ENCODE measurements around the gene STK39. TPM values are rescaled to one million over a fixed set of nuclear protein-coding genes. Genes with fewer than 3 reads are reported as not detected.

STK39 gene
- total RNA-seq, 2 donors from 2014 or later = 21.8 to 43.1 TPM

DNA sequence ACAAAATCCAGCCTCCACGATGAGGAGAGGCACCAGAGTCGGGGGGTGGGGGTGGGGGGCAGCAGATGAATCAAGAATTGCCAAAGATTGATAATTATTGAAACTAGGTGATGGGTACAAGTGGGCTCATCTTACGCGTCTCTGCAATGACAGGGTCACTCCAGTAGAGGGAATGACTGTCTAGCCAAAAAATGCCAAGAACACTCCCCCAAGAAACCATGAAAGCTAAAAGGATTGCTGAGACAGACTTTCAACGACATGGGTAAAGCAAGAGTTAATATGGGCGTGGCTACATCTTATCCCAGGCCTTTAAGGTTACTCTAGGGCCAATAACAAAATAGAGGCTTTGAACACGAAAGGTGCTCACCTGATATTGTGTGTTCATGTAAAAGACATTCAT, 86.5 kb downstream of the STK39 start:
- no peak for DNase-seq (ENCODE audit: low spot score in 2 of 2)
- peak in 1 of 2 donors; percentile 32 for ATAC-seq
- Mint-ChIP-seq H3K27ac (no peak overlapping the region), H3K36me3 (peaks cover 13 to 17% of the 10 kb centered on the region in 2 donors), H3K9me3 (no peaks in the 10 kb centered on the region)

DNA sequence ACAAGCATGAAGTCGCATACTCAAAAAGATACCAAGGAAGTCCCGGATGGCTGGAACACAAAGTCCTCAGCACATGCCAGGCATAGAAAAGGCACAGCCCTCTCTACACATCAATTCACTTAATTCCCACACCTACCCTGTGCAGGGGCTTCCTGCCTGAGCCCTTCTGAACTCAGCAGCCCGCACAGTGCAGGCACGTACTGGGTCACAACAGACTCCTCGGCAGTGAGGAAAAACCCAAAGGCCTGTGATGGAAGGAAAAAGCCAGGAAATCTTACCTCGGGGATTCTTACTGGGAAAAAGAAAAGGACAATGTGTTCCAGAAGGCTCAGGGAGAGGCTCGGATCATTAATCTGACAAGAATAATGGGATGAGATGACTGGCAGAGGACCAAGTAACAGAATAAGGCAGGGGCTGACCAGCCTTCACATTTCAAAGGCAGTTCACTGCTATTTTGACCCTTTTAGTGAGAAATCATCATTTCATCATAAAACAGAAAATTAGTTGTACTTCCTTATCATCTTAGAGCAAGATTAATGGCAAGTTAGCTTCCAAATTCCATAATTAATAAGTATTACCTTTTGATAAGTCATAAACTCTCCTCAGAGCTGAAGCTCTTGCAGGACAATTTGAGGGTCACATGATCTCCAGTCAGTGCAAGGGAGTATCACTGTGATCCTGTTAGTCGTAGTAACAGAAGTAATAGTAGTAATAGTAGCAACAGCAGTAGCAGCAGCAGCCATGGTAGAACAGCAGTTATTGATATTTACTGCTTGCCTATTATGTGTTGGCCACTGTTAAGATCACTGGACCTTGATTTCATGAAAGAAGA, 87.4 kb downstream of the STK39 start:
- Mint-ChIP-seq H3K36me3 (peaks cover 12 to 13% of the 10 kb centered on the region in 2 donors), H3K27ac (no peak overlapping the region), H3K9me3 (no peaks in the 10 kb centered on the region)
- ATAC-seq (no peak), DNase-seq (ENCODE audit: low spot score in 2 of 2) (no peak)

DNA sequence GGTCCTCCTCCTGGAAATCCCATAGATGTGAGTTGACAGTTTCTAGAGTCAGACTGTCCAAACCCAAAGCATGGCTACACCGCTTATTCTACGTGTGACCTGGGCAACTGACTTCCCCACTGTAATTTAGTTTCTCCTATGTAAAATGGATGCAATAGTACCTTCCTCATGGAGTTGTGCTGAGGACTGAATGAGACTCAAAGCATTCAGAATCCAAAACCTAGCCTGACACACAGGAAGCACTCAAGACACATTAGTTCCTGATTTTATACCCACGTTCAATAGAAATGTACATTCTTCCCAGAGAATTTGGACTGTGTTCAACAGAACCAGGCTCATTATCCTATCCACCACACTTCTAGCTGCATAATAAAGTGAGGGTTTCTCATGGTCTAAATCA, 88.8 kb downstream of the STK39 start:
- Mint-ChIP-seq H3K9me3 (no peaks in the 10 kb centered on the region), H3K36me3 (peaks cover 7% of the 10 kb centered on the region in 2 donors), H3K27ac (no peak overlapping the region)
- no peak for DNase-seq (ENCODE audit: low spot score in 2 of 2)
- no peak for ATAC-seq

DNA sequence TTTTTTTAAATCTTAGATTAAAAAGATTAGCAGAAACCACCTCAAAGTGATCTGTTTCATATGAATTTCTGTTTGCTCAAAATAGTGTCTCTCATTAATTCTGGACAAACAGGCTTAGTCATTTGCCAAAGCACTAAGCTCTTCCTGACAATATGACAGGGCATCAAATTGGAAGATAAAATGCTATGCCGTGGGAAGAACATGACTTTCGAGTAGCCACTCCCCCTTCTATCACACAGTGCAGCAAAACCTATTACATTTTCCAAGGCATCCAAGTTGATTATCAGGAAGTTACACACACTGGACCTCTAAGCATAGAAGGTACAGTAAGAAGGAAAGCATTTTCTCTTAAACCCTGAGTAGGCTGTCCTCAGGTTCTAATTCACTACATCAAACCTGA, 89.5 kb downstream of the STK39 start:
- Mint-ChIP-seq H3K27ac (peak overlapping the region in 1 of 2 donors; percentile 40), H3K9me3 (no peaks in the 10 kb centered on the region), H3K36me3 (peaks cover under 1% of the 10 kb centered on the region in 2 donors)
- no peak for ATAC-seq
- DNase-seq (ENCODE audit: low spot score in 2 of 2) = no peak

DNA sequence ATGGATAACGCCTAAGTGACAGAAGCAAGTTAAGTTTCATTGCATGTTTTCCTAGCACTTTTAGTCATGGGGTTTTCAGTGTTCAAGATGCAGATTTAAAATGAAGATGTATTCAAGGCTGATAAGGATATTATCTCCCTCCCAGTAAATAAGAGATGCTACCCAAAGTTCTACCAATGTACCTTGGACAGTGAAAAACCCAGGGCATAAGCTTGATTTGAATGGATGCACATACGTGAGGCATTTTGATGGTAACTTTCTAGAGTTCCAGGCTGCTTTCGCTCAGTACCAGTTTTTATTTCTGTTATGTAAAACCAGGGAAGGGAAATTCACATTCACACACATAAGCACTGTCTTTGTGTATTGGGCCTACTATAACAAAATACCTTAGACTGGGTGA, 90.3 kb downstream of the STK39 start:
- ATAC-seq = no peak
- no peaks in the 10 kb centered on the region for H3K9me3 Mint-ChIP-seq
- peaks cover 0 to 4% of the 10 kb centered on the region in 2 donors for H3K36me3 Mint-ChIP-seq
- no peak for DNase-seq (ENCODE audit: low spot score in 2 of 2)
- H3K27ac Mint-ChIP-seq = no peak overlapping the region

DNA sequence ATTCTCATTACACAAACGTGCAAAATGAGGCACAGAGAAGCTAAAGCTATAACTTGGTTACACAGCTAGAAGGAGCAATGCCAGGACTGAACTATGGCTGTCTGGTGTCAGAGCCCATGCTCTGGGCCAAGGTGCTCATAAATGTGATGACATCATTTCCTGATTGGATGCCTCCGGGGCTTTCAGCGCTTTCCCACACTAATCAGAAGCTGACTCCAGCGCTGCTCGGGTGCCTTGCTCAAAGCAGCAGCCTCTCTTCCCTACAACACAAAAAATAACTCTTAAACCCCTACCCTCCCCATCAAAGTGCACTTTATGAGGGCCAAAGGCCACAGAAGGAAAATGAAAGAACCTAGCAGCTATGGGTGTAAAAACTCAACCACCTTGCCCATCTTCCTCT, 90.7 kb downstream of the STK39 start:
- Mint-ChIP-seq H3K27ac (peak overlapping the region in 1 of 2 donors; percentile 67), H3K36me3 (peaks cover 0 to 8% of the 10 kb centered on the region in 2 donors), H3K9me3 (no peaks in the 10 kb centered on the region)
- ATAC-seq = no peak
- DNase-seq (ENCODE audit: low spot score in 2 of 2) = no peak

DNA sequence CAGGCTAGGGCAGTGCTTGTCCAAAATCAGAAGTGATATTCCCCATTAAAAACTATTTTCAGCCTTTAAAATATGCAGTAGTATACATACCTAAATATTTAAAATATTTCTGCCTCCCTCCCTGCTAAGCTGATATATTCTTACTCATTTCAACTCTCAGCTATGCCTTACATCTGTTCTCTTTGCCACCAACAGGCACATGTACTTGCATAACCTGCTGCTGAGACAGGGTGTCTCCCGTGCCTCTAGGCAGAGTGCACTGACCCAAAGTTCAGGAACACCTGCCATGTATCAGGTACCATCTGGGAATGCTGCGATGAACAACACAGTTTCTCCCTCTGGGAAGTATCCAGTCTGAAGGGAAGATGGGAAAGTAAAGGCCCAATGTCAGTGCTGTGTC, 91.7 kb downstream of the STK39 start:
- H3K36me3 Mint-ChIP-seq = peaks cover 0 to 10% of the 10 kb centered on the region in 2 donors
- no peaks in the 10 kb centered on the region for H3K9me3 Mint-ChIP-seq
- ATAC-seq (no peak), DNase-seq (ENCODE audit: low spot score in 2 of 2) (no peak)
- H3K27ac Mint-ChIP-seq = peak overlapping the region in 1 of 2 donors; percentile 59

DNA sequence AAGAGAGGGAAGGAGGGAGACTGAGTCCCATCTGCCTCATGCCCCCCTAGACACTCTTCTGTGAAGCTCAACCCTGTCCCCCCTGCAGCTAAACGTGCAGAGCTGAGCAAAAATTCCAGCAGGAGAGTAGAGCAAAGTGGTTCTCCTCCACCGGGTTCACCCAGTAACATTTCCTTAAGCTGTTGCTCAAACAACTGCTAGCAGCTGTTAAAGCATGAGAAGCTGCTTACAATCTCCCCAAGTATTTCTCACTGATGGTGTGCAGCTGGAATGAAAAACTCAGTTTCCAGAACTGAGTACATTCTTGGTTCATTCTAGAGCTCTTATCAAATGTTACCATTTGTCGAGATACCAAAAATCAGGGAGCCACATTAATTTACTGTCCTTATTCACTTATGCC, 92.3 kb downstream of the STK39 start:
- H3K36me3 Mint-ChIP-seq = peaks cover 0 to 10% of the 10 kb centered on the region in 2 donors
- ATAC-seq = no peak
- no peak for DNase-seq (ENCODE audit: low spot score in 2 of 2)
- H3K9me3 Mint-ChIP-seq = no peaks in the 10 kb centered on the region
- no peak overlapping the region for H3K27ac Mint-ChIP-seq

DNA sequence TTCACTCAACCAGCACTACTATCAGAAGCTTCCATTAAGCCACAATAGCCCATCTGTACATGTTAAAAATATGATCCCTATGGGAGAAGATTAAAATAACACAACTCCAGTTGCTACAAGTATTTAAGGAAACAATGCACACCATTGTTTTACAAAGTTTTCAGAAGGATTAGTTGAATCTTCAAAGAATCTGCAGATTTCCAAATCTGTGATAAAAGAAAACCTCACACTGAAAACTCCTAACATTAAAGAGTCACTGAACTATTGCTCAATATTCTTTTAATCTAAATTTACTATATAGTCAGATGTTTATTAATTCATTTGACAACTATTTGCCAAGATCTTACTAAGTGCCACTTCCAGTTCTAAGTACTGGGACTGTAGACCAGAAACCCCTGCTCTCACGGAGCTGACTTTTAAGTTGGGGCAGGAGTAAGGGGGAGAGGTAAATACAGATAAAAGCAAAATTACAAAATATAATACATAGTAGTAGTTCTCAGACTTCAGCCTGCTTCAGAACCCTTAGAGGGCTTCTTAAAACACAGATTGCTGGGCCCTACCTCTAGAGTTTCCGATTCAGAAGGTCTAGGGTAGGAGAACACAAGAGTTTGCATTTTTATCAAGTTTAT, 94.4 kb downstream of the STK39 start:
- ATAC-seq = no peak
- no peak overlapping the region for H3K27ac Mint-ChIP-seq
- H3K36me3 Mint-ChIP-seq = peaks cover 0 to 10% of the 10 kb centered on the region in 2 donors
- DNase-seq (ENCODE audit: low spot score in 2 of 2) = no peak
- H3K9me3 Mint-ChIP-seq = no peaks in the 10 kb centered on the region

DNA sequence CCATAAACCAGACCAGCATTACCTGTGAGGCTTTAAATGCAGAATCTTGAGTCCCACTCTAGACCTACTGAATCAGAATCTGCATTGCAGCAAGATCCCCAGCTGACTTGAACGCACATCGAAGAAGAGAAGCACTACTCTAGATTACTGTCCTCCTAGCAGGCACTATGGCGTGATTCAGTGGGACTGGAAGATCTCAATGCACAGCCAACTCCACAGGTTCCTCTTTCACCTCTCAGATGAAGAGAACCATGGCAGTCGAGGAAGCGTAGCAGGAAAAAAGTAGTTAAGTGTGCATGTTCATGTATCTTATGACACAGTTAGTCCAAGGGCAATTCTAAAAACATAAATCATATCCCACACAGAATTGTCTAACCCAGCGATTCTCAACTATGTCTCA, 97.4 kb downstream of the STK39 start:
- no peak for DNase-seq (ENCODE audit: low spot score in 2 of 2)
- no peak overlapping the region for H3K27ac Mint-ChIP-seq
- peaks cover 0 to 10% of the 10 kb centered on the region in 2 donors for H3K36me3 Mint-ChIP-seq
- no peaks in the 10 kb centered on the region for H3K9me3 Mint-ChIP-seq
- ATAC-seq = no peak

DNA sequence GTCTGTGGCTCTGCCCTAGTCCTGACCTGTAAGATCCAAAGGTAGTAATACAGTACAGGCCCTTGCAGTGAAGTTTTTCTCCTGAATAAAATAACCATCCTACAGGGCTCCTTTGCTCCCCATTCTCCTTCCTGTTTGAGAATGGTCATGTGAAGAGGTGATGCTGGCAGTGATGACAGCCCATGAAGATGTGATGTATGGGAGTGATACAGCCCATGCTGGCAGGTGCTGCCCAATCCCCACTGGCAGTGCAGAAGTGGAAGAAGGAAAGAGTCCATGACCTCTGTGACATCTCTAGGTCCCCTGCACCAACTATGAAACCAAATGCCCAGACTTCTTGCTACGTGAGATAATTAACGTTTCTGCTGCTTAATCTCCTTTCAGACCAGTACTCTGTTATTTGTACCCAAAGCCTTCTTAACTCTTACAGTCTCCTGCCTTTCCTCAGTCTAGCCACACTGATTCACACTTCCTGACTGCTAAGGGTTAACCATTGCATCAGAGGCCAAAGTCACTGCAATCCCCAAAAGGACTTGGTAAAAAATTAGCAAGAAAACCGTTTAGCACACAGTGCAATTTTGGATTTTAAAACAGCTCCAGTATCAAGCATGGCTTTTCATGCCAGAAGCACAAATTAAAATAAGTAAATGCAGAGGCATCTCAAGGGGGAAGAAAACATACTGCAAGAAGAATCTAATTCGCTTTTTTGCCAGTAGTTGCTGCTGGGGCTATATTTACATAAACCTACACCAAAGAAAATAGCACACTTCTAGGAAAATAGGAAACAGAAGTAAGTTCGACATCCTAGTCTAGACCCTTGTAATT, 98.0 kb downstream of the STK39 start:
- no peak for DNase-seq (ENCODE audit: low spot score in 2 of 2)
- Mint-ChIP-seq H3K9me3 (no peaks in the 10 kb centered on the region), H3K36me3 (peaks cover 0 to 10% of the 10 kb centered on the region in 2 donors), H3K27ac (no peak overlapping the region)
- ATAC-seq = no peak

DNA sequence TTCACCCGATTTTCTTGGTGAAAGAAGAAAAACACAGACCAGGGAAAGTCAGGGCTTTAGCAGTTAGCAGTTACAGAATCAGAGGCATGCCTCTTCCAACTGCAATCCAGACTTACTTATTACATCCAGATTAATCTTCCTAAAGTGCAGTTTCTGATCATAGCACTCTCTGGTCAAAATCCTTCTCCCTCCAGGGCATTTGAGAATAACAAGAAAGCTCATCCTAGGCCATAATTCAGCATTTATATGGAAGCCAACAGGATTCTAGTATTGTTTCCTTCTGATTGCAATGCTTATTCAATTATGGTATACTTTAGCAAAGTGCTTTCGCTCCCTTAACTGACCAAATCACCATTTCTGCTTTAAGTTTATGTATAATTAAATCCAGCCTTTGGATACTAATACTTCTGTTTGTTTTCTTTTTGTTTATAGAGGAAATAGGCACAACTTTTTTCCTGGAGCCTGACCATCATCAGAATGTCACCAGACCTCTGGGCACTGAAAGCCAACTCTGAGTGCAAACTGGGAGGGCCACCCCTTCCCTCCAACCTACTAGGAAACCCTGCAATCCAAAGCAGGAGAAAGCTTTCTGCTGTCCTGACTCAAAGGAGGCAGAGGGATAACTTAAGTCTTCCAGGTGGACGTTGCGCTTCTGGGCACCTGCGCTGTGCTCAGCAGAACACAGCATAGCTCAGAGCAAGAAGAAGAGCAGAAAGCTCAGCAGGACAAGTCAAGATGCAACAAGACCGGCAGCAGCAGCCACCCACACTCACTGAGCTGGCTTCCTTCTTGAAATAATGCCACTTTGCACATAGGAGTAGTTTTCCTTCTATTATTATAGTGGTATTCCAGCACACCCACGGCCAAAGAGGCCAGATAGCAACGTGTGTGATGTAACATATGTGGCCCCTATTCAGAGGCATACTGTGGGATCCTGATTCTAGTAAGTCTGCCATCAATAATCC, 99.3 kb downstream of the STK39 start:
- no peak for DNase-seq (ENCODE audit: low spot score in 2 of 2)
- Mint-ChIP-seq H3K36me3 (peaks cover 0 to 10% of the 10 kb centered on the region in 2 donors), H3K27ac (no peak overlapping the region), H3K9me3 (no peaks in the 10 kb centered on the region)
- no peak for ATAC-seq

DNA sequence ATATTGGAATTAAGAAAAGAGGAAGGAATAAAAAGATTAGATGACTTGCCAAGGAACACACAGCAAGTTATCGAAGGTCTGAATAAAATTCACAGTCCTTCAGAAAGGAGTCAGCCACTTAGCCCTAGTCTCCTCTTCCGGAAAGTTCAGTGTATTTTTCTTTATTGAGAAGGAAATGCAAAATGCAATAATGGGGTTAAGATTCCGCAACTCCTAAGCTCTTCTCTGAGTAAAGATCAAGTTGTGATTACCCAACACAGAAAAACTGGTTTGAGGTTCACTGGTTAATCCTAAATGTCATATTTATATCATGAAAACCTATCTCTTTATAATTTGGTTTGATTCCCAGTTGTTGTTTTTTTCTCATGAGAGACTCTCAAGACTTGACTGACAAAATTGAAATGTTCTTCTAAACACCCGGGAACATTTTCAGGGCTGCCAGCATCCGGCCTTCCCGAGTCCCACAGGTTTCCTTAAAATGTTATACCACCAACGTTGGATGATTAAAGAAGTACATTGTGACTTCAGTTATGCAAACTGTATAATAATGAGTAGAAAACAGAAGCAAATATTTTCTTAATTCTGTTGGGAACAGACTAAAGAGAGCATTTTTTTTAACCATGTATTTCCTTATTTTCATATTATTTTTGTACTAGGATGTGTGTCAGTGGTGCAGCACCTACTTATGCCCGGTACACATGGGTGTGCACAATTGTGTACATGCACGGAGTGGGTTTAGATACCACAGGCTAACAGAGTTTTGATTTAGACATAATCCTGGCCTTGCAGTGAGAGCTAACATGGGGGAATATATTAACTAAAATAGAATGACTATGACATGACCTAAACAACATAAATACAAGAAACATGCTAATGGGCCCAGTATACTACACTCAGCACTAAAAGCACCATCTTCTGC, 100.2 kb downstream of the STK39 start:
- H3K27ac Mint-ChIP-seq = no peak overlapping the region
- ATAC-seq = no peak
- no peaks in the 10 kb centered on the region for H3K9me3 Mint-ChIP-seq
- DNase-seq (ENCODE audit: low spot score in 2 of 2) = no peak
- H3K36me3 Mint-ChIP-seq = peaks cover 0 to 7% of the 10 kb centered on the region in 2 donors

DNA sequence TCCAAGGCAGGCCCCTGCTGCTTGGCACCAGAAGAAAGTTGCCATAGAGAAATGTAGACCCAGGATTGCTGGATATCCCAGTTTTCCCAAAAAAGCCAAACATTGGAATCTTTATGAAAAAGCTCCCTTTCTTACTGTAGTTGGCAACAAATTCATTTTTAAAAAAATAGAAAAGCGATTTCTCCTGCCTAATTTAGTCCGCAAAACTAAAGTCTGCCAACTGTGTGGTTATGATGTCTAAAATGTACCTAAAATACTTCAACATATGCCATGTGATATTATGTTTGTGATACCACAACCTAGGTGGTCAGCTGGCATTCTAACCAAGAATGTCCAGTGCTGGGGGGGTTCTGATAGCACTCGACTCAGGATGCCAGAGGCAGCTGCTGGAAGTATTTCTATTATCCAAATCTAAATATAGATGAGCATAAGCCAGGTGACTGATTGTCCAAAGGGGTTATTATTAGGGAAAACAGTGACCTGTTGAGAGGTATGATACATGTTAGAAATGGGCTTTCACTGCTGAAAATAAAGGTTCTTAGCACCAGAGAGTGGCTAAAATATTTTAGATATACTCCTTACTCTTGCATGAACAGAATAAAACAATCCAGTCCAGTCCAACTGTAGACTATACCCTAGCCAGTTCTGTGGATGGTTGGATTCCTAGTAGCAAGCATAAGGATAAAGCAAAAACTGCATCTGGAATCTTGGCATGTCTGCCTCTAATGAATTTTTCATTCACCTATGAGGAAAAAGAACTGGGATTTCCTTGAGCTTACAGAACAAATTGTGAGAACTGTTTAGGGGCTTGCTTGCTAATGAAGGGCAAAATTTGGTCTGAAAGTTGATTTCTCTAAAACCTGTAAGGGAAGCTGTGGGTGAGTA, 101.7 kb downstream of the STK39 start:
- ATAC-seq = no peak
- DNase-seq (ENCODE audit: low spot score in 2 of 2) = no peak
- Mint-ChIP-seq H3K9me3 (no peaks in the 10 kb centered on the region), H3K36me3 (no peaks in the 10 kb centered on the region), H3K27ac (no peak overlapping the region)
